Measurements from ENCODE around the gene CPN1. TPM values are rescaled to one million over a fixed set of nuclear protein-coding genes. Genes with fewer than 3 reads are reported as not detected.

The CPN1 gene
- total RNA-seq, 1 experiment from 2014 or later = 24.9 TPM

DNA sequence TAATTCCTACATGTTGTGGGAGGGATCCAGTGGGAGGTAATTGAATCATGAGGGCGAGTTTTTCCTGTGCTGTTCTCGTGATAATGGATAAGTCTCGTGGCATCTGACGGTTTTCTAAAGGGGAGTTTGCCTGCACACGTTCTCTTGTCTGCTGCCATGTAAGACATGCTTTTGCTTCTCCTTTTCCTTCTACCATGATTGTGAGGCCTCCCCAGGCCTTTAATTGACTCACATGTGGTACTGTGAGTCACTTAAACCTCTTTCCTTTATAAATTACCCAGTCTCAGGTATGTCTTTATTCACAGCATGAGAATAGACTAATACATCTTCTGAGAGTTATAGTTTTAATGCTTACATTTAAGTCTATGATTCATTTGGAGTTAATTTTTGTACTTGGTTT is 22.6 kb upstream of the CPN1 start:
- ChIA-PET POLR2A (no interaction called here), CTCF (no interaction called here)

DNA sequence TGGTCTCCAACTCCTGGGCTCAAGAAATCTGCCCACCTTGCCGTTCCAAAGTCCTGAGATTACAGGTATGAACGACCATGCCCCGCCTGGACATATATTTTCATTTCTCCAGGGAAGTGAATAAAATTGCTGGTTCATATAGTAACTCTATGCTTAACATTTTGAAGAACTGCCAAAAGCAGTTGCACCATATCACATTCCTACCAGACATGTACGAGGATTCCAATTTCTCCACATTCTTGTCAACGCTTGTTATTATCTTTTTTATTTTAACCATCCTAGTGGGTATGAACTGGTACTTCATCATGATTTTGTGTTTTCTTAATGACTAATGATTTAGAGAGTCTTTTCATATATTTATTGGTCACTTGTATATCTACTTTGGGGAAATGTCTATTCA is 21.9 kb upstream of the CPN1 start:
- Mint-ChIP-seq H3K27ac (ENCODE audit: unreplicated experiment) (no peak overlapping the region), H3K4me1 (ENCODE audit: low read depth, unreplicated experiment) (peaks cover 19% of the 10 kb centered on the region), H3K27me3 (ENCODE audit: insufficient read depth, unreplicated experiment) (no peaks in the 10 kb centered on the region), H3K9me3 (ENCODE audit: unreplicated experiment) (peaks cover 16% of the 10 kb centered on the region), H3K4me3 (ENCODE audit: unreplicated experiment) (no peak overlapping the region), H3K36me3 (ENCODE audit: insufficient read depth, unreplicated experiment) (peaks cover 6% of the 10 kb centered on the region)
- Histone ChIP-seq H3K4me3 (ENCODE audit: low read depth, low read length) (no peak overlapping the region), H3K9me3 (peaks cover 10% of the 10 kb centered on the region; the same call in 1 of the 2 replicates), H3K4me1 (peaks cover 19% of the 10 kb centered on the region), H3K36me3 (ENCODE audit: control insufficient read depth, insufficient read depth, low read length) (no peaks in the 10 kb centered on the region), H3K27me3 (replicated peaks; ENCODE audit: control insufficient read depth, insufficient read depth, low read length) (no peaks in the 10 kb centered on the region)
- POLR2A ChIA-PET = no interaction called here
- TF ChIP-seq, protein P1, sequence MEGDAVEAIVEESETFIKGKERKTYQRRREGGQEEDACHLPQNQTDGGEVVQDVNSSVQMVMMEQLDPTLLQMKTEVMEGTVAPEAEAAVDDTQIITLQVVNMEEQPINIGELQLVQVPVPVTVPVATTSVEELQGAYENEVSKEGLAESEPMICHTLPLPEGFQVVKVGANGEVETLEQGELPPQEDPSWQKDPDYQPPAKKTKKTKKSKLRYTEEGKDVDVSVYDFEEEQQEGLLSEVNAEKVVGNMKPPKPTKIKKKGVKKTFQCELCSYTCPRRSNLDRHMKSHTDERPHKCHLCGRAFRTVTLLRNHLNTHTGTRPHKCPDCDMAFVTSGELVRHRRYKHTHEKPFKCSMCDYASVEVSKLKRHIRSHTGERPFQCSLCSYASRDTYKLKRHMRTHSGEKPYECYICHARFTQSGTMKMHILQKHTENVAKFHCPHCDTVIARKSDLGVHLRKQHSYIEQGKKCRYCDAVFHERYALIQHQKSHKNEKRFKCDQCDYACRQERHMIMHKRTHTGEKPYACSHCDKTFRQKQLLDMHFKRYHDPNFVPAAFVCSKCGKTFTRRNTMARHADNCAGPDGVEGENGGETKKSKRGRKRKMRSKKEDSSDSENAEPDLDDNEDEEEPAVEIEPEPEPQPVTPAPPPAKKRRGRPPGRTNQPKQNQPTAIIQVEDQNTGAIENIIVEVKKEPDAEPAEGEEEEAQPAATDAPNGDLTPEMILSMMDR (IDR thresholded peaks at IDR 0.05; ENCODE audit: insufficient read depth in 1 of 2, low read depth in 1 of 2, low read length in 1 of 2, severe bottlenecking in 1 of 2, unreplicated experiment in 1 of 2) = no peak
- no peak for DNase-seq
- CTCF ChIA-PET = no interaction called here
- no TSS peak for BruUV-seq (replicated peaks)
- intact Hi-C loops (cut with micrococcal nuclease; ENCODE audit: unreplicated experiment) = no loop called here

More for the DNA sequence above, 22.6 kb upstream of the CPN1 start:
- Mint-ChIP-seq H3K27me3 (ENCODE audit: insufficient read depth, unreplicated experiment) (no peaks in the 10 kb centered on the region), H3K36me3 (ENCODE audit: insufficient read depth, unreplicated experiment) (peaks cover 6% of the 10 kb centered on the region), H3K27ac (ENCODE audit: unreplicated experiment) (no peak overlapping the region), H3K9me3 (ENCODE audit: unreplicated experiment) (peaks cover 16% of the 10 kb centered on the region), H3K4me3 (ENCODE audit: unreplicated experiment) (no peak overlapping the region), H3K4me1 (ENCODE audit: low read depth, unreplicated experiment) (peaks cover 19% of the 10 kb centered on the region)
- Histone ChIP-seq H3K4me1 (peaks cover 19% of the 10 kb centered on the region), H3K36me3 (ENCODE audit: control insufficient read depth, insufficient read depth, low read length) (no peaks in the 10 kb centered on the region), H3K9me3 (peaks cover 10% of the 10 kb centered on the region; the same call in 1 of the 2 replicates), H3K27me3 (replicated peaks; ENCODE audit: control insufficient read depth, insufficient read depth, low read length) (no peaks in the 10 kb centered on the region), H3K4me3 (ENCODE audit: low read depth, low read length) (no peak overlapping the region)
- intact Hi-C loops (cut with micrococcal nuclease; ENCODE audit: unreplicated experiment) = no loop called here
- BruUV-seq (replicated peaks) = no TSS peak
- DNase-seq = no peak
- TF ChIP-seq, protein P1 (IDR thresholded peaks at IDR 0.05; ENCODE audit: insufficient read depth in 1 of 2, low read depth in 1 of 2, low read length in 1 of 2, severe bottlenecking in 1 of 2, unreplicated experiment in 1 of 2) = no peak

GRCh38 chr10:100101192-100102076 is 19.8 kb upstream of the CPN1 start:
- TF ChIP-seq, protein P1 (IDR thresholded peaks at IDR 0.05; ENCODE audit: insufficient read depth in 1 of 2, low read depth in 1 of 2, low read length in 1 of 2, severe bottlenecking in 1 of 2, unreplicated experiment in 1 of 2) = no peak
- H3K4me1 ChIP-seq = peaks cover 19% of the 10 kb centered on the region

More at GRCh38 chr10:100101192-100102076, 19.8 kb upstream of the CPN1 start:
- BruUV-seq (replicated peaks) = no TSS peak
- Histone ChIP-seq H3K4me3 (ENCODE audit: low read depth, low read length) (no peak overlapping the region), H3K36me3 (ENCODE audit: control insufficient read depth, insufficient read depth, low read length) (no peaks in the 10 kb centered on the region), H3K27me3 (replicated peaks; ENCODE audit: control insufficient read depth, insufficient read depth, low read length) (no peaks in the 10 kb centered on the region), H3K9me3 (peaks cover 10% of the 10 kb centered on the region; the same call in 1 of the 2 replicates)
- H3K9me3 Mint-ChIP-seq (ENCODE audit: unreplicated experiment) = peaks cover 16% of the 10 kb centered on the region
- H3K27me3 Mint-ChIP-seq (ENCODE audit: insufficient read depth, unreplicated experiment) = no peaks in the 10 kb centered on the region
- no peak overlapping the region for H3K27ac Mint-ChIP-seq (ENCODE audit: unreplicated experiment)
- H3K36me3 Mint-ChIP-seq (ENCODE audit: insufficient read depth, unreplicated experiment) = peaks cover 6% of the 10 kb centered on the region
- CTCF ChIA-PET = interaction anchor here (0.6 to 0.9 kb wide), 5 partner anchors 56 to 255 kb away, joined by 3 to 4 read pairs (median 3); partner anchors contain the start of gene DNMBP
- peak overlapping the region; percentile 1 for H3K4me3 Mint-ChIP-seq (ENCODE audit: unreplicated experiment)
- peak; percentile 85 to 88 for DNase-seq
- intact Hi-C loops (cut with micrococcal nuclease; ENCODE audit: unreplicated experiment) = loop anchor here (1.0 to 2.0 kb wide), 2 partner anchors 20 to 125 kb away; partner anchors contain the start of gene CPN1
- H3K4me1 Mint-ChIP-seq (ENCODE audit: low read depth, unreplicated experiment) = peaks cover 19% of the 10 kb centered on the region
- POLR2A ChIA-PET = interaction anchor here (0.6 kb wide), 1 partner anchor 369 kb away, joined by 3 read pairs; the partner anchor contains the start of genes COX15 and CUTC

Measured in Caco-2 (cell line).